ENCODE measurements around the gene PSMC3.

Gene PSMC3

DNA sequence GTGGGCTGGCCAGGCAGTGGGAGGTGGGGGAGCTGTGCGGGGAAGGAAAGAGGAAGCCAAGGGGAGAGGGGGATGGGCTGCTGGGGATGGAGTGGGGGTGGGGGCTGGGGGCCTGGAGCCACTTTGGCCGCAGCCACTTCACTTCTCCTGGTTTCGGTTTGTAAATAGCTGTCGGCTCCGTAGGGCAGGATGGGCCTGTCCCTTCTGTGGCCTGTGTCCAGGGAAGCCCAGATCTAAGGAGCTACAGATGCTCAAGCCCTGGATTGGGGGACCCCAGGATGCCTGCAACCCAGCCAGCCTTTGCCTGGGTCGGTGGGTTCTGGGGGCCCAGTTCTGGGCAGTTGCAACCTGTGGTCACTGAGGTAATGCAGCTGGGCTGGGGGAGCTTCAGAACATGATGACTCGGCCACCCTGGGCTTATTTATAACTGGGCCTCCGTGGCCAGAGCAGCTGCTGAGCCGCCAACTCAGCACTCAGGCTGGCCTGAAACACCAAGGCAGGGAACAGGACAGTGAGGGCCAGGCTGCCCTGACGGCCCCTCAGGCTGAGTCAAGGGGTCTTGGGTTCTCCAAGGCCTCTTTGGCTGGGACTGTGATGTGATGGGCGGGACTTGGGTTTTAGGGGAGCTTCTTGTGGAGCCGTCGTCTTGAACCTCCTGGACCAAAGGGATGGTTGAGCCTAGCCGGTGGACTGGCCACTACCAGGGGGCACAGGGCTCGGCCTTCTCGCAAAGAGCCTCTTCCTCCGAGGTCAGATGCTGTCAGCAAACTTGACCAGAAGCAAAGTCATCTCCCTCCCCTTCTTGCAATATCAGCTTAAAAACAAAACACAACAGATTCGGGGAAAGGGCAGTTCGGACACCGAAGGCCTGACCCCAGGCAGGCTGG is 32.8 kb downstream of the PSMC3 start:
- no peak for DNase-seq

GRCh38 chr11:47392546-47393162 is 33.6 kb downstream of the PSMC3 start:
- no peak for DNase-seq

DNA sequence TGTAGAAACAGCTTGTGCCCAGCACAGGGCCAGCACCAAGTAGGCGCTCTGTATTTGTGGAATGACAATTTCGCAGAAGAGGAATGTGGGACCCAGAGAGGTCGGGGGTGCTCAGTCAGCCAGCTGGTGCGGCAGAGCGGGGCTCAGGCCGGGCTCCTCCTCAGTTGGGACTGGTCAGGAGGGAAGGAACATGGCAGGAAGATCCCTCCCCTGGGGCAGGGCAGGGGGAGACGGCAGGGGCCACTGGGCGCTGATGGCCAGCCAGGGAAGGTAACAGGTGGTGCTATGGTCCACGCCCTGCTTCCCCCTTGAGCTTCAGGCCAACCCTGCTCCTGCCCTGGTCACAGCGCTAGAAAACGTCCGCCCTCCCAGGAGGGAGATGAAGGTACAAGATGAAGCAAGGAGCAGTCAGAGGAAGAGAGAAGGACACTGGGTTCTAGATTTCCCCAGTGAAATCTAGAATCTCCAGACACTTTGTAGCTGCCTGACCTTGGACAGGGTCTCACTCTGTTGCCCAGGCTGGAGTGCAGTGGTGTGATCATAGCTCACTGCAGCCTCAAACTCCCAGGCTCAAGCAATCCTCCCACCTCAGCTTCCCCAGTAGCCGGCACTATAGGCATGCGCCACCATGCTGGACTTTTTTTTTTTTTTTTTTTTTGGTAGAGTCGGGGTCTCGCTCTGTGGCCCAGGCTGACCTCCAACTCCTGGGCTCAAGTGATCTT is 34.4 kb downstream of the PSMC3 start:
- DNase-seq: no peak

DNA sequence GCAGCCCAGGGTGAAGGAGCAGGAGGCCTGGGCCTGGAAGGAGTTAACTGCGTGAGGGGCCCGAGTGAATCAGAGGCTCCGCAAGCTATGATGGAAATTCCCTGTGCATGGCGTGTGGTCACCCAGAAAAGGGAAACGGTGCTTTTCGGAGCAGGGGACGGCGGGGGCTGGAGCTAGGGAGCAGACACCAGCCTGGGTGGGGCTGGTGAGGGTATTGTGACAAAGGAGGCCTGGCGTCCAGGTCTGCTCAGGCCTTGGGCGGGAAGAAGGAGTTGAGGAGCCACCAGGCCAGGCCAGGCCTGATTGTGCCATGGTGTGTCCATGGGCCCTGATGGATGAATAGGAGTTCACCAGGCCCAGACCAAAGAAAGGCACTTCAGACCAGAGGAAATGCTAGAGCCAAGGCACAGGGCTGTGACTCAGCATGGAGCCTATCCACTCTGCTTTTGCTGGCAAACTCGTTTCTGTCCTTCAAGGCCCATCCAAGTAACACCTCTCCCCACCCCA is 35.1 kb downstream of the PSMC3 start:
- no peak for DNase-seq

GRCh38 chr11:47390422-47390760 is 35.8 kb downstream of the PSMC3 start:
- DNase-seq: no peak

GRCh38 chr11:47389577-47390421 is 36.4 kb downstream of the PSMC3 start:
- no peak for DNase-seq

- DNase-seq: no peak
Measured at GRCh38 chr11:47388697-47389576, 37.3 kb downstream of the PSMC3 start.

DNA sequence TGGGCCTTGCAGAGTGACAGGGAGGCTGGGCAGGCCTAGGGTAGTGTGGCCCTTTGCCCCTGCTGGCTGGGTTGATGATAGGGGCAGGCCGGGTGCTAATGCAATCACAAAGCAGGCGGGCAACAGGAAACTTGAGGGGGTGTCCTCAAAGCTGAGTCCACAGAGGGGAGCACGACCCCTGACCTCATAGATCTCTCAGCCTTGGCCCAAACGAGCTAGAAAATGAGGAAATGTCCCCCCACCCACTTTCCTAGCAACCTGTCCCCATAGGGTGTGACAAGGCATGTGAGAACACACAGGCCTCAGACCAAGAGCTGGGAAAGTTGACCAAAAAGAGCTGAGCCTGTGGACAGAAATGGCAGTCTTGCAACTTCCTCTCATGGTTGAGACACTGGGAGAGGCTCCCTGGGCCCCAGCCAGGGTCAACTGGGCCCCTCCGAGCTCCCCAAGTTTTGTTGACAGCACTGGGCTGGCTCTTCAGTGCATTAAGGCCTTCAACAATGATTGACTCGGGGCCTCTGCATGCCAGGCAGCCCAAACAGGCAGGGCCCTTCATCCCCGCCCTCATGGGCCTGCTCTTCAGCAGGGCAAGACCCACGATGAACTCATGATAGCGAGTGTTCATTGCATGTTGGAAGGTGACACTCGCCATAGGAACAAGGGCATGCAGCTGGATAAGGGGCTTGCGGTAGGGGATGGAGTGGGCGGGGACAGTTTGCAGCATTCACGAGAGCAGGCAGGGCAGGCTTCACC is 38.1 kb downstream of the PSMC3 start:
- DNase-seq: no peak

GRCh38 chr11:47384498-47384897 is 41.7 kb downstream of the PSMC3 start:
- no peak for DNase-seq

- DNase-seq: no peak
Measured at GRCh38 chr11:47383071-47383470, 43.2 kb downstream of the PSMC3 start.

DNA sequence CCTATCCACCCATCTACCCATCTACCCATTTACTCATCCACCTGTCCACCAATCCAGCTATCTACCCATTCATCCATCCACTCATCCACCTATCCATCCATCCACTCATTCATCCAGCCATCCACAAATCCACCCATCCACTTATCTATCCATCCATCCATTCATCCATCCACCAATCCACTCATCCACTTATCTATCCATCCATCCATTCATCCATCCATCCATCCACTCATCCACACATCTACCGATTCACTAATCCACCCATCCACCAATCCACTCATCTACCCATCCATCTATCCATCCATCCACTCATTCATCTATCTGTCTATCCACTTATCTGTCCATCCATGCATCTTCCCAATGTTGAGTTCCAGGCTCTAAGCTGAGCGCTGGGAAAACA is 46.2 kb downstream of the PSMC3 start:
- DNase-seq: no peak

- DNase-seq: no peak
Measured at GRCh38 chr11:47379317-47379716, 46.9 kb downstream of the PSMC3 start.

- DNase-seq: no peak
Measured at GRCh38 chr11:47378836-47379170, 47.4 kb downstream of the PSMC3 start.

- DNase-seq: no peak
Measured at GRCh38 chr11:47378010-47378835, 48.0 kb downstream of the PSMC3 start, which contains the start of gene SPI1. Gene SPI1, minus strand, starts transcription at chr11:47378547. Its CDS starts 194 bp downstream, at chr11:47378353.

GRCh38 chr11:47377571-47378009 is 48.6 kb downstream of the PSMC3 start:
- no peak for DNase-seq

DNA sequence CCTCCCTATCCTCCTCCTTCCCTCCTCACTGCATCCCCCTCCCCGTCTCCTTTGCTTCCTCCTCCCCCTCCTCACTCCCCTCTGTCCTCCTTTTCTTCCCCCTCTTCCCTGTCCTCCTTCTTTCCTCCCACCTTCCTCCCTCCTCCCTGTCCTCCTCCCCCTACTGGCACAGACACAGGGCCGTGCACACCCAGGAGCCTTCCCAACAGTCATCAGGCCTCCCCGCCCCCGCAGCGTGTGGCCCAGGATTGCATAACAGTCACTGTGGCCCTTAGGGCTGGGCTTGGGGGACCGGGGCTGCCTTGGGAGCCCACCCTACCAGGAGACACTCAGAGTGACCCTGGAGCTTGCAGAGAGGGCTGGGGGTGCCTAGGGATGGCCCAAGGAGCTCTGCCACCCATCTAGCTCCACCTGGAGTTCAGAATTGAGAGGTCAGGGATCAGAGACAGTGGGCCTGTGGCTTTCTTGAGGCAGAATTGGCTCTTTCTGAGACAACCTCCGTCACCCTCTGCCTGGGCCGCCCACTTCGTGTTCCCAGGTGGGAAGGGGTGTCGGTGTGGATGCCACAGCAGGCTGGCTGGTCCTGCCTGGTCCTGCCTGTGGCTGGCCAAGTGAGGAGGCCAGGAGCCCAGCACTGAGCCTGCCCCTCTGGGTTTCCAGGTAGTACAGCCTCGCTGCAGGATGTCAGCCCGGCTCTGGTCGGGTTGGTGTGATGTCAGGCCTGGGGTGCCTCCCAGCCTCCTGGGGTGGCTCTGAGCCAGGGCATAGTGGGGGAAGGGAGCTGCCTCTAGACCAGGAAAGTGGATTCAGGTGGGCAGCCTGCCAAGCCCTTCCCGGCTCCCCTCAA is 49.5 kb downstream of the PSMC3 start:
- no peak for DNase-seq

DNA sequence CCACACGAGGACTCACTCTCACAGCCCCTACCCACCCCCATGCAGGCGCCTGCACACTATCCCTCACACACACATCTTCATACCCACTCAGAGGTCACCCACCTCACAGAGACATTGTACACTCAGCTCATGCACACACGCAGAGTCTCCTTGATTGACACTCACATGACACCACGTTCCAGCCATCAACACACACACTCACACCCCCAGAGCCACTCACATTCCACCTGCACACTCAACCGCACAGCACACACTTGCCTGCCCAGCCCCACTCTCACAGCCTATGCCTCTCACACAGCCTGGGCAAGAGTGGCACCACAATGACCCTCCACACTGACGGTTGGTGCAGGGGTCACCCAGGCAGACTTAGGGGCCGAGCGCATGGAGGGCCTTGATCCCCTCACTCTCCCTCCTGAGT is 50.1 kb downstream of the PSMC3 start:
- DNase-seq: no peak

GRCh38 chr11:47375546-47376085 is 50.6 kb downstream of the PSMC3 start:
- DNase-seq: no peak

DNA sequence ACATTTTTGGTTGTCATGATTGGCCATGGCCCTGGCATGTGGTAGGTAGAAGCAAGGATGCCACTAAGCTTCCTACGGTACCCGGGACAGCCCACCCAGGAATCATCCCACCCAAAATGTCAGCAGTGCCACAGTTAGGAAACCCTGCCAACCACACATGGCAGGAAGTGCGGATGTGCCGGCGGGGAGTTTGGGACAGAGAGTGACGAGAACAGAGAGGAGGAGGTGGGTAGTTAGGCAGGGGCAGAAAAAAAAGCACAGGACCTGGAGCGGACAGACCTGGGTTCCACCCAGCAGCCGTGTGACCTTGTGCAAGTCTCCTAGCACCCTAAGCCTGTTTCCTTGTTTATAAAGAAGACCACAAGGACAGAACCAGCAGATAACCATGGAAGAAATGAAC is 51.2 kb downstream of the PSMC3 start:
- no peak for DNase-seq

Data from NCI-H226 (cell line).